PFSK-1 (cell line): Measurements from ENCODE around the gene OR5AU1.

ENCODE experiments used
- FOXP2 ChIP-seq: optimal IDR thresholded peaks from 2 replicates; pipeline ENCODE3; 2011; ENCODE audit warnings: borderline replicate concordance, control low read depth, inconsistent platforms; ENCODE audit not compliant: insufficient read depth; ENCODE audit errors: extremely low read length, extremely low read depth
- POLR2AphosphoS5 ChIP-seq: IDR thresholded peaks from 2 replicates; pipeline ENCODE4 v1.6.1; 2012; ENCODE audit warnings: low read depth, mild to moderate bottlenecking, control low read depth, low read length, moderate library complexity
- SIN3A ChIP-seq: IDR thresholded peaks from 2 replicates; pipeline ENCODE4 v1.6.1; 2012; ENCODE audit warnings: mild to moderate bottlenecking, low read length, moderate library complexity, borderline replicate concordance; ENCODE audit not compliant: insufficient read depth
- TAF1 ChIP-seq: IDR thresholded peaks from 2 replicates; pipeline ENCODE4 v1.6.1; 2012; ENCODE audit warnings: low read length, control low read depth, borderline replicate concordance; ENCODE audit not compliant: insufficient read depth
- TF ChIP-seq, protein P1 (sequence below), 2 experiments: IDR thresholded peaks; 2 replicates each; pipeline versions ENCODE4 v1.6.1 to v1.8.0; 2011 to 2012; ENCODE audit warnings: low read depth in 2 of 2, low read length in 2 of 2, control low read depth in 1 of 2, inconsistent platforms in 1 of 2, mild to moderate bottlenecking in 1 of 2, moderate library complexity in 1 of 2; ENCODE audit not compliant: insufficient read depth in 1 of 2

OR5AU1 gene

DNA sequence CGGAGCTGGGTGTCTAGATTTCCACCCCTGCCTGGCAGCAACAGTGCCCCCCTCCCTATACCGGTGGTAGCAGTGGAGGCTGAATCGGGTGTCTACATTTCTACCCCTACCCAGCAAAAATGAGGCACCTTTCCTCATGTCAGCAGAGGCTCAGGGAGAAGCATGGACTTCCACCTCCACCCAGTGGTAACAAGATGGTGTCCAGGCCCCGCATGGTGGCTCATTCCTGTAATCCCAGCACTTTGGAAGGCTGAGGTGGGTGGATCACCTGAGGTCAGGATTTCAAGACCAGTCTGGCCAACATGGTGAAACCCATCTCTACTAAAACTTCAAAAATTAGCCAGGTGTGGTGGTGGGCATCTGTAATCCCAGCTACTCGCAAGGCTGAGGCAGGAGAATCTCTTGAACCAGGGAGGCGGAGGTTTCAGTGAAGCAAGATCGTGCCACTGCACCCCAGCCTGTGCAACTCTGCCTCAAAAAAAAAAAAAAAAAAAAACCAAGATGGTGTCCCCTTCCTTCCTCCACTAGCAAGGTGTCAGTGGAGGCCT lies 35.5 kb upstream of the OR5AU1 start:
- TF ChIP-seq SIN3A (no peak), FOXP2 (no peak)

DNA sequence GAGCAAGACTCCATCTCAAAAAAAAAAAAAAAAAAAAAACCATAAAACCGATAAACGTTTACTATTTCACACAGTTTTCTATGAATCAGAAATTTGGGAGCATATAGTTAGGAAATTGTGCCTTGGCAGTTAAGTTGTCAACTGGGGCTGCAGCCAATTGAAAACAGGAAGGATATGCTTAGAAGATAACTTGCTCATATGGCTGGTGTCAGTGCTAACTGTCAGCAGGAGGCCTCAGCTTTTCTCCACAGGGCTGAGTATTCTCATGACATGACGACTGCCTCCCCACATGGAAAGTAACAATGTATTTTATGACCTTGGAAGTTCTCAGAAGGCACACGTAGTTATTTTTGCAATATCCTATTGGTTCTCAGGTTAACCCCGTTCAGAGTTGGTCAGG lies 29.6 kb upstream of the OR5AU1 start:
- no peak for TF ChIP-seq SIN3A
- no peak for TF ChIP-seq TAF1
- TF ChIP-seq POLR2AphosphoS5 = no peak
- TF ChIP-seq FOXP2 = no peak
- TF ChIP-seq, protein P1, sequence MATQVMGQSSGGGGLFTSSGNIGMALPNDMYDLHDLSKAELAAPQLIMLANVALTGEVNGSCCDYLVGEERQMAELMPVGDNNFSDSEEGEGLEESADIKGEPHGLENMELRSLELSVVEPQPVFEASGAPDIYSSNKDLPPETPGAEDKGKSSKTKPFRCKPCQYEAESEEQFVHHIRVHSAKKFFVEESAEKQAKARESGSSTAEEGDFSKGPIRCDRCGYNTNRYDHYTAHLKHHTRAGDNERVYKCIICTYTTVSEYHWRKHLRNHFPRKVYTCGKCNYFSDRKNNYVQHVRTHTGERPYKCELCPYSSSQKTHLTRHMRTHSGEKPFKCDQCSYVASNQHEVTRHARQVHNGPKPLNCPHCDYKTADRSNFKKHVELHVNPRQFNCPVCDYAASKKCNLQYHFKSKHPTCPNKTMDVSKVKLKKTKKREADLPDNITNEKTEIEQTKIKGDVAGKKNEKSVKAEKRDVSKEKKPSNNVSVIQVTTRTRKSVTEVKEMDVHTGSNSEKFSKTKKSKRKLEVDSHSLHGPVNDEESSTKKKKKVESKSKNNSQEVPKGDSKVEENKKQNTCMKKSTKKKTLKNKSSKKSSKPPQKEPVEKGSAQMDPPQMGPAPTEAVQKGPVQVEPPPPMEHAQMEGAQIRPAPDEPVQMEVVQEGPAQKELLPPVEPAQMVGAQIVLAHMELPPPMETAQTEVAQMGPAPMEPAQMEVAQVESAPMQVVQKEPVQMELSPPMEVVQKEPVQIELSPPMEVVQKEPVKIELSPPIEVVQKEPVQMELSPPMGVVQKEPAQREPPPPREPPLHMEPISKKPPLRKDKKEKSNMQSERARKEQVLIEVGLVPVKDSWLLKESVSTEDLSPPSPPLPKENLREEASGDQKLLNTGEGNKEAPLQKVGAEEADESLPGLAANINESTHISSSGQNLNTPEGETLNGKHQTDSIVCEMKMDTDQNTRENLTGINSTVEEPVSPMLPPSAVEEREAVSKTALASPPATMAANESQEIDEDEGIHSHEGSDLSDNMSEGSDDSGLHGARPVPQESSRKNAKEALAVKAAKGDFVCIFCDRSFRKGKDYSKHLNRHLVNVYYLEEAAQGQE (IDR thresholded peaks at IDR 0.05; ENCODE audit: insufficient read depth in 1 of 2, low read depth in 2 of 2, low read length in 2 of 2) = no peak

GRCh38 chr14:21184254-21184653 lies 28.4 kb upstream of the OR5AU1 start:
- TF ChIP-seq POLR2AphosphoS5 = no peak
- no peak for TF ChIP-seq FOXP2
- TF ChIP-seq SIN3A = no peak
- TF ChIP-seq, protein P1 (IDR thresholded peaks at IDR 0.05; ENCODE audit: insufficient read depth in 1 of 2, low read depth in 2 of 2, low read length in 2 of 2) = no peak
- TF ChIP-seq TAF1 = no peak

DNA sequence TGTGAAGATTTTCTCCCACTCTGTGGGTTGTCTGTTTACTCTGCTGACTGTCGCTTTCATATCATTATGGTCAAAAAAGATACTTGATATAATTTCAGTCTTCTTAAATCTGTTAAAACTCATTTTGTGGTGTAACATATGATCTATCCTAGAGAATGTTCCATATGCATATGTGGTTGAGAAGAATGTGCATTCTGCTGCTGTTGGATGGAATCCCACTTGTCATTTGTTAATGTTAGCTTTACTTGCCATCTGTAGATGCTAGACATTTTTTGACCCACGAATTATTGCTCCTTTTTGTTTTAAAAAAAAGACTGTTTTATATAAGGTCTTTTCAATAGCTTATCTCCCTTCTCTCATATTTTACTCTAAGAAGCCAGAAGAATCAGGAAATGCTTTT lies 26.3 kb upstream of the OR5AU1 start:
- no peak for TF ChIP-seq FOXP2
- no peak for TF ChIP-seq SIN3A
- TF ChIP-seq, protein P1 (IDR thresholded peaks at IDR 0.05; ENCODE audit: insufficient read depth in 1 of 2, low read depth in 2 of 2, low read length in 2 of 2) = no peak
- TF ChIP-seq POLR2AphosphoS5 = no peak
- no peak for TF ChIP-seq TAF1

DNA sequence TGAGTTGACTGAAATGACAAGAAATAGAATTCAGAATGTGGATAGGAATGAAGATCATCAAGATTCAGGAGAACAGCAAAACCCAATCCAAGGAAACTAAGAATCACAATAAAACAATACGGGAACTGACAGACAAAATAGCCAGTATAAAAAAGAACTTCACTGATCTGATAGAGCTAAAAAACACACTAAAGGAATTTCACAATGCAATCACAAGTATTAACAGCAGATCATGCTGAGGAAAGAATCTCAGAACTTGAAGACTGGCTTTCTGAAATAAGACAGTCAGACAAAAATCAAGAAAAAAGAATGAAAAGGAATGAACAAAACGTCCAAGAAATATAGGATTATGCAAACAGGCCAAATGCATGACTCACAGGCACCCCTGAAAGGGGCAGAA lies 15.3 kb upstream of the OR5AU1 start:
- TF ChIP-seq, protein P1 (IDR thresholded peaks at IDR 0.05; ENCODE audit: insufficient read depth in 1 of 2, low read depth in 2 of 2, low read length in 2 of 2) = no peak
- TF ChIP-seq SIN3A = no peak
- no peak for TF ChIP-seq TAF1
- no peak for TF ChIP-seq FOXP2
- TF ChIP-seq POLR2AphosphoS5 = no peak
